NCI-H2029 (cell line): ENCODE results near the gene ELMOD1.

Source experiments
- DNase-seq: peaks from one replicate; lab custom pipeline; 2025; lab: John Stamatoyannopoulos, UW

Gene ELMOD1

DNA sequence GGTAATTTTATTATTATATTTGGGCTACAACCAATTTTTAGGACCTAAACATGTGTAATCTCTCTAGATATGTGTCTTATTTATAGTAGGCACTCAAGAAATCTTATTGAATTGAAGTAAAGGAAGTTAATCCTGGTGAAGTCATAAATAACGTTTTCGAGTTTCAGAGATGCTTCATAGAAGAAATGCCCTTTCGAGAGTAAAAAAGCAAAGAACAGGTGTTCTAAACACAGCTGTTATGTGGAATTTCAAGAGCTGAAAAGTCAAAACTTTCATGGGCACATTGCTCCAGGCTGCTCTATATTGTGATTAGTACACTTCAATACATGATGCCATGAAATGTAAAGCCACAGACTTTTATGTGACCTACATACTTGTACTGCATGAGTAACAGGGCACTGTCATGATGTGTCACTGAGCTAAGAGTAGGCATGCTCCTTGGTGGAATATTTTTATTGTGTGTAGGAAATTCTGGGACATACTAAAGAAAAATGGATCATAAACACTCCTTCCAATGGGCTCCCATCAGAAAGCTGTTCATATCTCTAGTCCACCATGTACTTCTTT lies 7.2 kb upstream of the ELMOD1 start:
- no peak for DNase-seq

DNA sequence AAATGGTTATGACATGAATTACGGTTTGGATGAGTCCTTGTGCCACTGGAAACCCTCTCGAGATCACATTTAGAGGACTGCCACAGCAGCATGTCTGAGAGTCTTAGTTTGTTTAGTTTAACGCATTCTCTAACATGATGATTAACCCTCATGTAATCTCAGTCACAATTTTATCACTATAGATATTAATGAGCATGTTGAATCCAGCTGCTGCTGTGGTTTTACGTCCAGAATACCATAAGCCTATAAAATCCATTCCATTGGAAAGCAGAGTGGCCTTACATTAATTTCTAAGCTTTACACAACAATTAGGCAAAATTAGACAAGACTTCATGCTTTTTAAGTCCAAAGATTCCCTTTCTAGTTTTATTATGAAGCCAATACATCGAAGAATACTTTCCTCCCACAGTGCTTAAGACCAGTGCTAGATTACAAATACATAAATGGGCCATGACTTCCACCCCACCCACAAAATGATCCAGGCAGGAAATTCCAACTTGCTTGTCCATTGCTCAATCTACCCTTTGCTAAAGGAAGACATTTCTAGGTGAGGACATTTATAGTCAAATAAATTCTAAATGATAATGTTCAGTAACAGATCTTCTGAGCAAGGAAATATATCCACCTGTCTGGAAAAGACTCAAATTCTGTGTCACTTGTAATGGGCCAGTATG lies 3.5 kb upstream of the ELMOD1 start:
- no peak for DNase-seq

DNA sequence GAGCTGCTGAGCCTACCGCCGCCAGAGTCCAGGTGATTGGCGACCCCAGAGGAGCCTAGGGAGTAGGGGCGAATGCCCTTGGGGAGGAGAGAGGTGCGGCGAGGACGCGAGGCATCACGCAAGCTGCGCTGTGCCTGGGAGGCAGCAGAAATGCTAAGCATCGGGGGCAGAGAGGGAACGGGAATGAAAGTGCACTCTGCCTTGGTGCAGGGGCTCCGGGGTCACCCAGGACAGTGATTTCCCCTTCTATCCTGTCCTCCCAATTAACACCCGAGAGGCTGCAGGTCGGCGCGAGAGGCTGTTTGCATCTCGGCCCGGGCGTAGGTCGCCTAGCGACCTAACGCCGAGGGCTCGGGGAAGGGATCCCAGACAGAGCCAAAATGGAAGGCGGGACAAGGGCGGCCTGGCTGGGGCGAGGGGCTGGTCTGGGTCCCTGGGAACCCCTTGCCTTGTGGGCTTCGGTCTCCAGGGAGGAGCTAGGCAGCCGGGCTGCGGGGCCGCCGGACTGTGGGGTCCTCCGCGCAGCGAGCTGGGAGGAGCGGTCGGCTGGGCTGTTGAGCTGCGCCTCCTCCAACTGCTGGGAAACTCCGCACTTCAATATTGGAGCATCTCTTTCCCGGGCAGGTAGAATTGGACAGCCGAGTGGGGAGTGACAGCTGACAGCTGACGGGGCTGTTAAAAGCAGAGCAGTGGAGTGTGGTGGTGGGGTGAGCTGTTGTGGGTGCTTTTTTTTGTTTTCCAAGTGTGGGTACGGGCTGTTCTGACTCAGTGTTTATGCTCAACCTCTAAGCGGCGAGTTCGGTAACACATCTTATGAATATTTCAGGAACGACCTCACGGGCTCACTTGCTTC lies 657 bp downstream of the ELMOD1 start:
- DNase-seq = no peak

DNA sequence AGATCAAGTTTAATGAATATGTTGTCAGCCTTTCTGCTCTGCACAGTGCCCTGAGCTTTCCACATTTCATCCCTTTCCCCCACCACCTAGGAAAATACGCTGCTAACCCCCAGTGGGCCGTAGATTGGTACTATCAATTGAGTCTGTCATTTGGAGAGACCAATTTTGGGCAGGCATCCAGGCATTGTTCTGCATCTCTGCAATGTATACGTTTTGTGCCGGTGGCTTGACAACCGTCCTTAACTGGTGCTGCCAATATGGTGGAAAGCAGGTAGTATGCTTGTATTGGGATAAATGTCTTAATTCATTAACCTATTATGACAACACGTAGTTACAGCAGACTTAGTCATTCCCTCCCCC lies 1.3 kb downstream of the ELMOD1 start:
- DNase-seq = no peak

DNA sequence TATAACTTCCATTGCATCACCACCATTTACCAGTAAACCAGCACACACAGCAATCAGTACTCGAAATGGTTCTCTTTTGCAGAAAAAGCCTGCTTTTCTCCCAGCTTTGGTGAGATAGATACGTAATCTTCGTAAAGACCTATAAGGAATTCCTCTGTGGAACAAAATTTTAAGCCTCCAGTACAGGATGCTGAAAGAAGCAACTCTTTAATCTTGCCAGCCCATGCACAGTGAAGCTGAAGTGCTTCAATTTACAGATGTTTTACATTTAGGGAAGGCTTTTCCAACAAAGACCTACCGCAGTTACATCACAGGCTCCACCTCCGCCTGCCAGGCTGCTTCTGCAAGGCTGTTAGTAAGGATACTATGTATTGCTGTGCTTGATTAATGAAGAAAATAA lies 1.9 kb downstream of the ELMOD1 start:
- DNase-seq = no peak

DNA sequence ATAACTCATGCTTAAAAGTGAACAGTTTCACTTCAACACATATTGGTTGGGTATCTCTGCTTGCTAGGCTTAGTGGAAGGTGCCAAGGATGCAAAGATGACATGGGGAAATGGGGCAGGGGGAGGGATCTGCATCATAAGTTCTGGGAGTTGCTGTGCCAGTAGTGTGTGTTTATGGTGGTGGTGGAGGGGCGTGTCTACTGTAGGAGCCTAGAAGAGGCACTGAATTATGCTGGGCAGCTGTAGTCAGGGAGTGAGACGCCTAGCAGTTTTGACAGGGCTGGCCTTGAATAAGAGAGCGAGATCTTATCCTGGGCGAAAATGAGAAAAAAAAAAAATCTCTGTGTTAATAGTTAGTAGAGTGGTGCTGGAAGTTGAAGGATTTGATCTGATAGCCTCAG lies 3.0 kb downstream of the ELMOD1 start:
- no peak for DNase-seq

DNA sequence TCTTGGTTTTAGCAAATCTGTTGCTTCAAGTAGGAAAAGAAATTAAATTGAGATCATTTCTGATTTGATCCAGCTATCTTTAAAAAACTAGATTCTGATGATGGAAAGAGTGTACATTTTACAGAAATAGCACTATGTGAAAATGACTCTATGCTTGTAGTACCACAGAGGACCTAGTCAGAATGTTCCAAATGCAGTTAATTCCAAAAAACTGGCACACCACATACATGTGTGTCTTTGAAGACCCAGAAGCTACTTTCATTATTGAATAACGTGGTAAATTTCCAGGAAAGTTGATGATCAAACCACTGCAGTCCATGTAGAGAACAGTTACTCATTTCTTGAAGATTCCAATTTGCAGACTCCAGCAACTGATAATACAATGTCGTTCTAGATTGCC lies 3.8 kb downstream of the ELMOD1 start:
- no peak for DNase-seq

DNA sequence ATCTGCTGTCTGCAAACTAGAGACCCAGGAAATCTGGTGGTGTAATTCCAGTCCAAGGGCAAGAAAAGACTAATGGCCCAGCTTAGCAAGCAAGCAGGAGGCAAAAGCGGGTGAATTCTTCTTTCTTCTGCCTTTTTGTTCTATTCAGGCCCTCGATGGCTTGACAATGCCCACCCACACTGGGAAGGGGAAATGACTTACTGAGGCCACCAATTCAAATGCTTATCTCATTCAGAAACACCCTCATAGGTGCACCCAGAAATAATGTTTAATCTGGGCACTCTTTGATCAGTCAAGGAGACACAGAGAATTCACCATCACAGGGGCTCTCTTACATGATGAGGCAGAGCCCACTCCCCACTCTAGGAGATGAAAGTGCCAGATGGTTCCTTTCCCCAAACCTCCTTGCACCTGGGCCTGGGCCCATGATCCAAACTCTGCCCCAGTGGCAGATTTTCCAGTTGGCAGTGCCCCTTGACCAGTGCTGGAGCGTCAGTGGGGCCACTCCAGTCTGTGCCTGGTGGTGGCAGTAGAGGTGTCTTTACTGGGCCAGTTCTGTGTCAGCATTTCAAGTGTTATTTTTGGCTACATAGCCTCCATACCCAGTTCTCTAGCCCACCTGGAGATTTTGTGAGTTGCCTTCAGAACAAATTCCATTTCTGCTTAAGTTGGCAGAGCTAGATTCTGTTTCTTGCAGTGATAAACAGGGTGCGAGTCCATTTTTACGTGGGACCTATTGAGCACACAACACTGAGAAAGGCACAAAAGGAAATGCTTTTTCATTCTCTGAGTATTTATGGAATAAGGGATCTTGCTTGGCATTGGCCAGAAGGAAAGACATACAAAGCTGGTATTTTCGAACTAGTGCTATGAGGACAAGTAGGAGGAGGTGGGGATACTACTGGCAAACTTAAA lies 7.5 kb downstream of the ELMOD1 start:
- no peak for DNase-seq

DNA sequence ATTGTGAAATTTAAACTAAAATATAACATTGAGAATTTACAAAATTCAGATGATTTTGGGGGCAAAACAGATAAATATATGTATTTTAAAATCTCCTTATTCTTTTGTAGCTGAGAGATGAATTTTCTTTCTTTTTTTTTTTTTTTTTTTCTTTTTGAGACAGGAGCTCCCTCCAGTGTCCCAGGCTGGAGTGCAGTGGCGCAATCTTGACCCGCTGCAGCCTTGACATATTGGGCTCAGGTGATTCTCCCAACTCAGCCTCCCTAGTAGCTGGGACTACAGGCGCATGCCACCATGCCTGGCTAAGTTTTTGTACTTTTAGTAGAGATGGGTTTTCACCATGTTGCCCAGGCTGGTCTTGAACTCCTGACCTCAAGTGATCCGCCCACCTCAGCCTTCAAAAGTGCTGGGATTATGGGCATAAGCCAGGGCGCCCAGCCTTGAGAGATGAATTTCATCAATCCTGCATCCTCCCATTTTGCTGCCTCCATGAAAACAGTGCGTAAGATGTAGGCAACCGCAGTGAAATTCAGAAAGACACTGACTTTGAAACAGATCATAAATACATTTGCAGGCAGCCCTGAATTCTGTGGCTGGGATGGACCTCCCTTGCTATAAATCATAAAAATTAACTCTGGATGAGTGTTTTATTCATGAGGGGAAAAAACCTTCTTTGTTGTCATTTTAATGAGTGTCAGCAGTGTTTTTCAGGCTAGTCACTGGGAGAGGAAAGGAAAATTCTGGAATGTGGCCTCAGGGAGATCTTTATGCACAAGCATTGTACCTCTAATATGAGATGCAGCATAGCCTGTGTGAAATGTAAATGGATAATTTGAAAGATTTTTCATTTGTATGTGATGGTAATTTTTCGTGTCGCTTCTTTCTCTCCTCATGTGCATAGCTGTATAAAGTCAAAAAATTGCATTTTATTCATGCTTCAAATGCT lies 14.4 kb downstream of the ELMOD1 start:
- DNase-seq = no peak

DNA sequence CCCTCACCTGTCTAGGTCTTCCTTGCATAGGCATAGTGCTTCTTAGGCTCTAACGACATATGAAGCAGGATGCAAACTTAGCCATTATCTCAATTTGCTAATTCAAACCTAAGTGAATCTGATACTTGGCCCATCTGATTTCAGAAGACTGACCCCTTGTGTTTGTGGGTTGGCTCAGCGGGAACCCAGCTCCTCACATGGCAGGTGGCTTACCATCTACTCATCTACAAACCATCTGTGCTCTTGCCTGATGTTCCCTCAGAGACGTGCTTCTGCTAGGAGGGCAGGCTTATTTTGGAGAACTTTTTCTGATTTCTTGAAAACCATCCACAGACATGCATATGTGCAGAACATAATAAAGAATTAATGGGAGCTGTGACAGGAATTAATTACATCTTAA lies 15.2 kb downstream of the ELMOD1 start:
- no peak for DNase-seq

DNA sequence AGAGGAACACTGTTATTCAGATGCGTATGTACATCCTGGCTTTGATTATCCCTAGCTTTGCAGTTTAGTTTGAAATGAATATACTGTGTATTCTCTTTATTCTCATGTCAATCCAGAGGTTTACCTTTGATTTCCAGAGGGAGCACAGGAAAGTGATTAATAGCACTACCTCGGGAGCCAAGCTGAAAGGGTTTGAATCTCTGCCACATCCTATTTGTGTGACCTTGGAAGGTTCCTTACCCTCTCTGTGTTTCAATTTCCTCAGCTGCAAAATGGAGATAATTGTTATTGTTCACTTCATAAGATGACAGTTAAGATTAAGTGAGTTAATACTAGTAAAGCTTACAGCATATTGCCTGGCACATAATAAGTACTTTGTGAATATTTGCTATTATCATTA lies 17.9 kb downstream of the ELMOD1 start:
- no peak for DNase-seq

DNA sequence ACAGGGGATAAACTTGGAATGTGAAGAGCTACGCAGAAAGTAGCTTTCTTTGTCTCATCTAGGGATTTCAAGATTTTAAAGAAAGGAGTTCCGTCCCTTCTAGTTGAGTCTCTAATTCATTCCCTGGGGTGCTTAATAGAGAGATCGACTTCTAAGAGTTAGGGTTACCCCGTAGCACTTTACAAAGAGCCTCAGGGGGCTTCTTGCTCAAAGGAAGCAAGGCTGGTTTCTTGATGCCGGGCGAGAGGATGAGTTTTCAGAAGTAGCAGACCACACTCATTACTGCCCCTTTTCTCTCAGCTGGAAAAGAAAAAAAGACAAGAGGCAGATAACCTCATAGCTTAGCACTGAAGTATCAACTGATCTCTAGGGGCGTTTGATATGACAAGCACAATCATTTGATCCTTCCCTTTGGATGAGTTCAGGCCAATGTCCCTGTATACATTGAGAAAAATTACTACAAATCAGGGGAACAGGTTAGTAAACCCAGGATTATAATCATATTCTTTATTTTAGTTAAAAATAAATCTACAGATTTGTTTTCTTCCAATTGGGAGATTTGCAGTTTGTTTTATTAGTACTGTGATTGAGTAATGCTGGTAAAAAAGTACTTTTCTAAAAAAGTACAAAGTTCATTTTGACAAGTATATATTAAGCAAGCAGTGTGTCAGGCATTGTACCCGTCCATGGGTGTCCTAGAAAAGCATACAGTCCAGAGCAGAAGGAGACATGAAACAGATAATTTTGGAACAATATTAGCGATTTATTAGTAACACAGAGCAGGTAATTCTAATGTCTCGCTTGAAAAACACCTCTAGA lies 18.7 kb downstream of the ELMOD1 start:
- DNase-seq = no peak

DNA sequence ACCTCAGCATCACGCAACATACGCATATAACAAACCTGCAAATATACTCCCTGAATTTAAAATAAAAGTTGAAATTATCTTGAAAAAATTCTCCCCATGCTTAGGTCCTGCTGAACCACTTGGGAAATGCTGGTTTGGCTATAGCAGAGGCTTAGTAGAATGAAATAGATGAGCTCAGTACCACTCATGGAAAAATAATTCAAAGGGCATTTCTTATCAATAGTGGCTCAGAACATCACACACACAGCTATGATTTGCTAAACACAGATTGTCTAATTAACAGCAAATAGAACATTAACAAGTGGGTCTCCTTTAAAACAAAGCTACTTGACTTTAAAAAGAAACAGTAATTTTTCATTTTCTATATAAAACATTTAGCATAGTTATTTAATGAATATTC lies 21.5 kb downstream of the ELMOD1 start:
- no peak for DNase-seq

DNA sequence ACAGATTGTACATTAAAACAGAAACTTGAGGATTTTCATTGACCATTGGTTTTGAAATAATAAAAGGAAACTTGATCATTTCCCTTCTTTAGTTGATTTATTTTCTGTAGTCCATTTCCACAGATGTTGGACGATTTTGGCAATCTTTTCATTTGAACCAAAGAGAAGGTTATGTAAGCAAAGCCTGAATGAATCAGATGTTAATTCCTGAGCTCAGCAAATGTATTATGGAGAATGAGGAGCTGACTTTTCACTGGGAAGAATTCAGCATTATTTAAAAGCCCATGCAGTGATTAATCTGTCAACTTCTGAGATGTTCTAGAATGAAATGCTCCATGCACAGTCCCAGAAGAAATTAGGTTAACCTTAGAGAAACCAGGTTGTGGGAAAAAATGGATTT lies 29.0 kb downstream of the ELMOD1 start:
- DNase-seq = no peak

DNA sequence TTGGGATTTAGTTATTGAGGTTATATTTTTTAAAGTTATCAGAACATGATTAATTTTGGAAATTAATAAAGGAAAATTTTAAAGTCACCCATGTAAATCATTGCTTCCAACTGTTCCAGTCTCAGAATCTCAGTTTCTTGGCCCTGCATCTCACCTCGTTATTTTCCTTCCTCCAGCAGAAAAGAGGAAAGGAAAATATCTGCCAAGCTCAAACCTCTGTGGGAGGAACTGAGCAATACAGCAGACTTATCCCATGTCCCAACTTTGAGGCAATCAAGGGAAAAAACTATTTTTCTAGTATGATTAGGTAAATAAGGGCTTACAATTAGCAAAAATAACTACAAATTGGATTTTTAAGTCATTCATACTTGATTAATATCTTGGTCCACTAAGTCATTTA lies 30.1 kb downstream of the ELMOD1 start:
- DNase-seq = no peak

DNA sequence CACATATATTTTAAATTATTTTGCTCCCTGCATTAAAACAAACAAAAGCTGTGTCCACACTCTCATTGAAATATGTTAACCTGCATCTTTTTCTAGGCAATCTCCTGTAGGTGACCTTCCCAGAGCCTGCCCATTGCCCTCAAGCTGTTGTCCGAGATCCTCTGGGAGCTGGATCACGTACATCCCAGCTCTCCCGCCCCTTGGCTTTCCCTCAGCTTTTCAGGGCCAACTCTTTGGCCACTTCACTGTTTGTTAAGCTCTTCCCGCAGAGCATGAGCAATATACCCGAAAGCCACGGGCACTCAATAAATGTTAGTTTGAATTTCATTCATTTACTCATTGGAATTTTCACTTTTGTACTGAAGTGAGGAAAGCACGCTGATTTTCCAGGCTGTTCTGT lies 32.2 kb downstream of the ELMOD1 start:
- no peak for DNase-seq

DNA sequence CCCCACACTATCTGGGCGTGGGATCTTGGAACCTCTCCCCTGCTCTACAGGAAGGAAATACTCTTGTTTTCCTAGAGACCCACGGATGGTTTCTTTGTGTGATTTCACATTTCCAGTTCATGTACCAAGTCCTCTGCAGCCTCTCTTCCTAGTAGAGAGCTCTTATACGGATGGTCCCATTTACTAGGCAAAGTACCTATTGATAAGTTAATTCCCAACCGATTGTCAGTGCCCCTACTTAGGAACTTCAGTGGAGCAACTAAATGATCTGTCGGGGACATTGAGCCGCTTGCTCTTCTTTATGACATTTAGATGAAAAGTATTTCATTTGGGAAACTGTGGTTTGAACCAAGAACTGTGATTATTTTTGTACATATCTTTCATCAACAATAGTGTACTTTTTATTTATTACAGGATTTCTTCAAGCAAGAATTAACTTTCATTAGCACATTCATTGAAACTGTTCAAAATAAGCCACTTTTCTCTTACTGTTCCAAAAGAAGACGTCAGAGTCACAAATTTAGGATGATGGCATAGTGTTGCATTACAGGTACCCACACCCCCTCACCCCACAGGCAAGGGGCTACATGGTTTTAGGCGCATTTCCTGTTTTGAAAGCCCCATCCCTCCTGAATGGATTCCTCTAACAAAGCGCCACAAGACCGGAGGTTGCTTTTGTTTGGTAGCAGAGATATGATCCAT lies 34.2 kb downstream of the ELMOD1 start:
- DNase-seq = no peak

DNA sequence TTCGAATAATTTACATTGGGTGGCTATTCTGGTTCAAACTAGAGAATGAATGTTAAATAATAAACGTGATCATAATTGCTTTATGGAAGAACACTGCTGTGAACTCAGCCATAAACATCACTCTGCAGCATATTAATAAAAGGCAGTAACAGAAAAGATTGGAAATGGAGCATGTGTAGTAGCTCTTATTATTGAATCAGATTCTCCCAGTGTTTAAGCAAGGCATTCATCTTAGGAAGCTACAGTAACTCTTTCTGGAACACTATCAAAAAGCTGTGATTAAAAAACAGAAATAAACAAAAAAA lies 34.7 kb downstream of the ELMOD1 start:
- no peak for DNase-seq

DNA sequence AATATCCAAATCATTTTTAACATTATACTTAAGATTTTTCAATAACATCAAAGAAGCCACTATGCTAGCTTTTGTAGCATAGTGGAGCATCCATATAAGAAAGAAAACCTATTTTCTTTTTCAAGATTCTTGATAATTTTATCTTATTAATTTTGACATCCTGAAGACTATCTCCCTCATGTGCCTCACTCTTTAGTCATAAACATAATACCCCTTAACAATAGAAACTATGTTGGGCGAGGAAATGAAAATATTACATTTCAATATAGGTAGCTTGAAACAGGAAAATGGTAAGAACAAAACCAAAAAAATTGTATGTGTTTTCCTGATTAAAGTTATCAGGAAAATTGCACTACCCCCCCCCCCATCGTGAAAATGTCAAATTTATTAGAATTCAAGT lies 40.1 kb downstream of the ELMOD1 start:
- DNase-seq = no peak

DNA sequence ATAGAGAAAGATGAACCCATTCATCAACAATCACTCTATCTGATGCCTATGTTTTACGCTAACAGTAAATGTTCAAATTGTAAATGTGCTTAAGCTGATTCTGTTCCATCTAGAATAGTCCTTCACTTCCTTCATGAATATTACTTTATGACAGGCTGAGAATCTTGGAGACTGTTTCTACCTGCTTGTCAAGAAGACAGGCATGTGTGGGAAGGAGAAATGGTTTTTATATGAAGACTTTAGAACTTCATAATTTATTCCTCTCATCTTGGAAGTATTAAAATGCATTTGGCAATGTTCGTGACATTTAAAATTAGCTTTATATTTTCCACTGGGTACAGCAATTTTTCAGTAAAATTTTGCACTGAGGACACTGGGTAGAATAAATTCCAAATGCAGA lies 41.0 kb downstream of the ELMOD1 start:
- no peak for DNase-seq
